Activated B cell treated with CpG ODN at 0.5 μM for 24 hours (primary cell): Measurements from ENCODE around the gene RRAD. TPM values are rescaled to one million over a fixed set of nuclear protein-coding genes. Genes with fewer than 3 reads are reported as not detected.
"Not testable (repeated sequence)": the region's sequence is repeated elsewhere in the genome, so short reads cannot be mapped to it uniquely, and the experiment has no call there.

Experiments used
- ATAC-seq: fragments of 200-7000 bp; cut with Tn5 transposase; one replicate; pipeline ENCODE4 v1.10.0; 2021; ENCODE audit warnings: low read depth, mild to moderate bottlenecking, moderate library complexity
- CTCF ChIA-PET: fragments of 350-600 bp; sonication (Branson Sonifier 250); formaldehyde crosslinking; loops from one replicate; lab custom pipeline; 2021; ENCODE audit warnings: antibody characterized with exemption; lab: Charles Lee
- POLR2A ChIA-PET: fragments of 350-600 bp; sonication (Branson Sonifier 250); formaldehyde crosslinking; loops from one replicate; lab custom pipeline; 2021; ENCODE audit warnings: antibody characterized with exemption; lab: Charles Lee
- DNase-seq: peaks from one replicate; pipeline ENCODE4 v3.0.0; 2022
- H3K27ac Mint-ChIP-seq: one replicate; pipeline ENCODE4 v1.8.0; 2020; ENCODE audit warnings: mixed read lengths
- H3K27me3 Mint-ChIP-seq: one replicate; pipeline ENCODE4 v1.8.0; 2021; ENCODE audit warnings: mixed read lengths
- H3K36me3 Mint-ChIP-seq: one replicate; pipeline ENCODE4 v1.8.0; 2021; ENCODE audit warnings: low read depth, mixed read lengths
- H3K4me1 Mint-ChIP-seq: one replicate; pipeline ENCODE4 v1.8.0; 2021; ENCODE audit warnings: mixed read lengths
- H3K4me3 Mint-ChIP-seq: one replicate; pipeline ENCODE4 v1.8.0; 2020; ENCODE audit warnings: mild to moderate bottlenecking, mixed read lengths
- H3K9me3 Mint-ChIP-seq: one replicate; pipeline ENCODE4 v1.8.0; 2020; ENCODE audit warnings: mixed read lengths
- CTCF ChIP-seq: fragments of 200-600 bp; IDR thresholded peaks from one replicate; pipeline ENCODE4 v1.8.0; 2022; ENCODE audit warnings: antibody characterized with exemption, mild to moderate bottlenecking
- intact Hi-C: fragments of 100-400 bp; cut with micrococcal nuclease; formaldehyde crosslinking; loops from one replicate; pipeline ENCODE4 v1.15.1; 2024
- total RNA-seq: library from RNA; stranded (reverse); gene quantifications from 2 replicates; pipeline ENCODE4 v1.2.3, GENCODE V29; 2022

The RRAD gene
- total RNA-seq, 1 donor from 2014 or later, result not detected

DNA sequence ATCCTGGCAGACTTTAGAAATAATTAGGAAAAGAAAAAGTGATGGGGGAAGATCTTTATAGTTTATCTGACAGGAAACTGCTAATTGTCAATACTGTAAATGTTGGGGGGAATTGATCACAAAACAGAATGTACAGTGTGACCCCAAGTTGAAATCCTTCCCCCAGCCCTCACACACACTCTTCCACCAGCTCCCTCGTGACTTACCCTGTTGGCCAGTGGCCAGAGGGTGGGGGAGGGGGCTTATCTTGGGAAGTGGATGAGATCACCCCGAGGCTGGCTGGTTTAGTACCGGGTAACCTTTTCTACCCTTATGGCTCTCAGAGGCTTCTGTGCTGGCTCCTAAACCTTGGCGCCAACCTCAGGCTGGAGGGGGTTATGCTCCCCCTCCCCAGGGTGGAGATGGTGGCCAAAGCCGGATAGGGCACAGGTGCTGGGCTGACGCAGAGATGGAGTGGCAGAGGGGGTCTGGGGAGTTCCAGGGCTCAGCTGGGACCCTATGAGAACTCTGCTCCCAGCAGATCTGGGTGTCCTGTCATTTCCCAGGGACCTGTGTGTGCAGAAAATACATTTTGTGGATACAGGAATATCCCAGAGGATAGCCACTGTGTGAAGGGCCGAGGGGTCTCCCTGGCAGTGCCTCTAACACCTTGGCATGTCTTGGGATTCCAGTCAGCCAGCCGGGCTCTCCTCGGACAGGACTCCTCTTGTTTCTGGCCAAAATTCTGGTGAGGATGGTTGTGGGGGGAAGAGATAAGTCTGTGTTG is 25.2 kb downstream of the RRAD start:
- Mint-ChIP-seq H3K27ac (no peak overlapping the region), H3K36me3 (no peaks in the 10 kb centered on the region), H3K27me3 (no peaks in the 10 kb centered on the region), H3K4me1 (peaks cover 2% of the 10 kb centered on the region), H3K4me3 (no peak overlapping the region), H3K9me3 (no peaks in the 10 kb centered on the region)
- intact Hi-C loops, result no loop called here
- TF ChIP-seq CTCF, result no peak
- DNase-seq, result no peak
- no peak for ATAC-seq
- ChIA-PET POLR2A (no interaction called here), CTCF (interaction anchor here (0.9 kb wide), 1 partner anchor 27 kb away, joined by 3 read pairs; no protein-coding TSS in a partner anchor)

- Mint-ChIP-seq H3K9me3 (no peaks in the 10 kb centered on the region), H3K4me3 (no peak overlapping the region), H3K4me1 (peaks cover 2% of the 10 kb centered on the region), H3K27me3 (no peaks in the 10 kb centered on the region), H3K27ac (no peak overlapping the region), H3K36me3 (no peaks in the 10 kb centered on the region)
- ATAC-seq (no peak), DNase-seq (no peak)
- POLR2A ChIA-PET, result no interaction called here
- intact Hi-C loops, result no loop called here
- no peak for TF ChIP-seq CTCF
- CTCF ChIA-PET, result interaction anchor here (0.9 kb wide), 1 partner anchor 26 kb away, joined by 3 read pairs; no protein-coding TSS in a partner anchor
Measured at GRCh38 chr16:66899310-66899944, 25.9 kb downstream of the RRAD start.

DNA sequence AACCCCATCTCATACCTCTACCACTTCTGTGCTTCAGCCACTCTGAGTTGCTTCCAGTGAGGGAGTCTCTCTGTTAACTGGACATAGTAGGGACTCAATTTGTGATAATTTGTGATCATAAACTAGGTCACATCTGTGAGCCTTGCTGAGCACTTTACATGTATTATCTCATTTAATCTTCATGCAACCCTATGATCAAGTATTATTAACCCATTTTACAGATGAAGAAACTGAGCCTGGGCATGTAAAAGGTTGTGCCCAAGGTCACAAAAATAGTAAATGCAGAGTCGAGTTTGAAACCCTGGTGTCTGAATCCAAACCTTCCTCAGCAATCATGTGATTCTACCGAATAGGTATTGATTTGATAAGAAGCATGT is 26.4 kb downstream of the RRAD start:
- Mint-ChIP-seq H3K4me3 (no peak overlapping the region), H3K9me3 (no peaks in the 10 kb centered on the region), H3K27ac (no peak overlapping the region), H3K27me3 (no peaks in the 10 kb centered on the region), H3K4me1 (peaks cover 2% of the 10 kb centered on the region), H3K36me3 (no peaks in the 10 kb centered on the region)
- ChIA-PET POLR2A (no interaction called here), CTCF (interaction anchor here (0.9 kb wide), 1 partner anchor 26 kb away, joined by 3 read pairs; no protein-coding TSS in a partner anchor)
- no peak for TF ChIP-seq CTCF
- intact Hi-C loops, result no loop called here
- ATAC-seq (no peak), DNase-seq (no peak)

GRCh38 chr16:66898207-66898606 is 27.1 kb downstream of the RRAD start:
- H3K4me1 Mint-ChIP-seq, result peaks cover 2% of the 10 kb centered on the region
- no peaks in the 10 kb centered on the region for H3K27me3 Mint-ChIP-seq
- no peak overlapping the region for H3K4me3 Mint-ChIP-seq
- no peaks in the 10 kb centered on the region for H3K9me3 Mint-ChIP-seq
- ChIA-PET CTCF (no interaction called here), POLR2A (no interaction called here)
- ATAC-seq, result no peak
- no peak for TF ChIP-seq CTCF
- H3K27ac Mint-ChIP-seq, result no peak overlapping the region
- no peak for DNase-seq
- no peaks in the 10 kb centered on the region for H3K36me3 Mint-ChIP-seq
- intact Hi-C loops, result no loop called here

DNA sequence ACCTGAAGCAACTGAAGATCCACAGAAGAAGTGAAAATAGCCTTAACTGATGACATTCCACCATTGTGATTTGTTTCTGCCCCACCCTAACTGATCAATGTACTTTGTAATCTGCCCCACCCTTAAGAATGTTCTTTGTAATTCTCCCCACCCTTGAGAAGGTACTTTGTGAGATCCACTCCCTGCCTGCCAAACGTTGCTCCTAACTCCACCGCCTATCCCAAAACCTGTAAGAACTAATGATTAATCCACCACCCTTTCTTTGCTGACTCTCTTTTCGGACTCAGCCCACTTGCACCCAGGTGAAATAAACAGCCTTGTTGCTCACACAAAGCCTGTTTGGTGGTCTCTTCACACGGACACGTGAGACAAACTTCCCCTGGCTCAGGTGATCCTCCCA is 28.7 kb downstream of the RRAD start:
- not testable (repeated sequence) for H3K27ac Mint-ChIP-seq, H3K9me3 Mint-ChIP-seq

More for the DNA sequence above, 28.7 kb downstream of the RRAD start:
- H3K36me3 Mint-ChIP-seq, H3K4me1 Mint-ChIP-seq, DNase-seq, H3K4me3 Mint-ChIP-seq, CTCF ChIA-PET, ATAC-seq, POLR2A ChIA-PET, H3K27me3 Mint-ChIP-seq, intact Hi-C loops: not testable (repeated sequence)
